B cell (primary cell): Measurements from ENCODE around the gene GPR158. TPM values are rescaled to one million over a fixed set of nuclear protein-coding genes. Genes with fewer than 3 reads are reported as not detected.

Experiments
- ATAC-seq: fragments of 200-7000 bp; cut with Tn5 transposase; one replicate; pipeline ENCODE4 v1.10.0; 2021; ENCODE audit warnings: low read depth, mild to moderate bottlenecking, moderate number of reproducible peaks, moderate library complexity
- CTCF ChIA-PET: fragments of 350-600 bp; sonication (Branson Sonifier 250); formaldehyde crosslinking; loops from one replicate; lab custom pipeline; 2021; ENCODE audit warnings: antibody characterized with exemption, inconsistent platforms; lab: Charles Lee
- POLR2A ChIA-PET: fragments of 350-600 bp; sonication (Branson Sonifier 250); formaldehyde crosslinking; loops from one replicate; lab custom pipeline; 2021; ENCODE audit warnings: antibody characterized with exemption; lab: Charles Lee
- DNase-seq: peaks from one replicate; pipeline ENCODE4 v3.0.0; 2013
- H2AFZ ChIP-seq: 2 replicates; pipeline ENCODE4 v1.6.1; 2012; ENCODE audit warnings: mild to moderate bottlenecking, low read depth, low read length; ENCODE audit not compliant: insufficient read depth, poor library complexity, severe bottlenecking
- H3K27ac ChIP-seq, 2 donors: 1 replicate in 1 of 2; 2 replicates in 1 of 2; pipeline ENCODE4 v1.5.1; 2012 to 2013; ENCODE audit warnings: low read length in 2 of 2, mild to moderate bottlenecking in 2 of 2, moderate library complexity in 1 of 2
- H3K27me3 ChIP-seq, 4 experiments: fragments of 200-600 bp in 1 of 4; sonication (generic) in 1 of 4; replicated peaks in 1 of 4; 1 replicate in 2 of 4; 2 replicates in 2 of 4; pipeline versions ENCODE4 v1.6.1 to v1.7.0; 2013 to 2016; ENCODE audit warnings: low read length in 3 of 4, mild to moderate bottlenecking in 2 of 4, mixed read lengths in 1 of 4, moderate library complexity in 1 of 4; ENCODE audit not compliant: insufficient read depth in 4 of 4, control insufficient read depth in 3 of 4; ENCODE audit errors: control extremely low read depth in 1 of 4
- H3K36me3 ChIP-seq, 2 experiments: replicated peaks in 1 of 2; 1 replicate in 1 of 2; 2 replicates in 1 of 2; pipeline versions ENCODE4 v1.6.1 to v1.7.1; 2013; ENCODE audit warnings: low read length in 1 of 2; ENCODE audit not compliant: insufficient read depth in 2 of 2, control insufficient read depth in 1 of 2; ENCODE audit errors: control extremely low read depth in 1 of 2, extremely low read depth in 1 of 2
- H3K4me1 ChIP-seq, 2 donors: fragments of 200-600 bp in 1 of 2; sonication (generic) in 1 of 2; 1 replicate in 1 of 2; 2 replicates in 1 of 2; pipeline versions ENCODE4 v1.5.1 to v1.6.1; 2013 to 2017; ENCODE audit warnings: low read length in 2 of 2; ENCODE audit not compliant: control insufficient read depth in 2 of 2, insufficient read depth in 2 of 2
- H3K4me2 ChIP-seq: replicated peaks from 2 replicates; pipeline ENCODE3; 2012; ENCODE audit warnings: mild to moderate bottlenecking, low read depth, low read length; ENCODE audit not compliant: poor library complexity, severe bottlenecking
- H3K4me3 ChIP-seq, 5 experiments: fragments of 200-600 bp in 1 of 5; sonication (generic) in 1 of 5; 1 replicate in 3 of 5; 2 replicates in 2 of 5; pipeline versions ENCODE4 v1.5.1 to v1.7.0; 2011 to 2016; ENCODE audit warnings: low read length in 4 of 5, mild to moderate bottlenecking in 4 of 5, low read depth in 2 of 5, control low read depth in 1 of 5, moderate library complexity in 1 of 5; ENCODE audit not compliant: insufficient read depth in 1 of 5; ENCODE audit errors: control extremely low read depth in 1 of 5, extremely low read depth in 1 of 5
- H3K79me2 ChIP-seq: fragments of 200-600 bp; sonication (generic); one replicate; pipeline ENCODE4 v1.6.0; 2016; ENCODE audit warnings: low read length; ENCODE audit not compliant: control insufficient read depth, insufficient read depth
- H3K9ac ChIP-seq: fragments of 200-600 bp; sonication (generic); 2 replicates; pipeline ENCODE4 v1.6.1; 2017; ENCODE audit warnings: mild to moderate bottlenecking, low read length, moderate library complexity
- H3K9me3 ChIP-seq, 3 donors: one replicate each; pipeline versions ENCODE4 v1.6.1 to v1.7.1; 2013; ENCODE audit warnings: low read length in 2 of 3; ENCODE audit not compliant: control insufficient read depth in 2 of 3, insufficient read depth in 1 of 3; ENCODE audit errors: control extremely low read depth in 1 of 3
- H4K20me1 ChIP-seq: 2 replicates; pipeline ENCODE4 v1.6.0; 2012; ENCODE audit warnings: mild to moderate bottlenecking, low read length; ENCODE audit not compliant: insufficient read depth, control insufficient read depth, poor library complexity, severe bottlenecking
- H3K27ac Mint-ChIP-seq: one replicate; pipeline ENCODE4 v1.8.0; 2021; ENCODE audit warnings: mixed read lengths
- H3K27me3 Mint-ChIP-seq: one replicate; pipeline ENCODE4 v1.8.0; 2021; ENCODE audit warnings: mixed read lengths
- H3K4me1 Mint-ChIP-seq: one replicate; pipeline ENCODE4 v1.8.0; 2021; ENCODE audit warnings: mixed read lengths
- H3K4me3 Mint-ChIP-seq: one replicate; pipeline ENCODE4 v1.8.0; 2021; ENCODE audit warnings: mixed read lengths
- H3K9me3 Mint-ChIP-seq: one replicate; pipeline ENCODE4 v1.8.0; 2022; ENCODE audit warnings: mixed read lengths; ENCODE audit not compliant: insufficient read depth
- EZH2 ChIP-seq: IDR thresholded peaks from 2 replicates; pipeline ENCODE4 v1.6.1; 2012; ENCODE audit warnings: borderline replicate concordance, low read depth, mild to moderate bottlenecking, moderate library complexity, low read length; ENCODE audit not compliant: insufficient read depth, poor library complexity, severe bottlenecking
- whole genome bisulfite sequencing: methylation state at CpG from one replicate; pipeline ENCODE4 v1.1.5; 2013; ENCODE audit warnings: missing lambda C conversion rate; ENCODE audit not compliant: insufficient coverage; 5-methylcytosine and 5-hydroxymethylcytosine counted together
- intact Hi-C: fragments of 100-400 bp; cut with micrococcal nuclease; formaldehyde crosslinking; loops from one replicate; pipeline ENCODE4 v1.10.0; 2022
- polyA plus RNA-seq: library from polyadenylated mRNA; depleted of rRNA; stranded (reverse); fragments of >200 nt; gene quantifications from 2 replicates; pipeline ENCODE4 v1.2.3, GENCODE V29; 2012
- total RNA-seq, 2 donors: library from RNA; stranded (reverse); fragments of 120-200 nt in 1 of 2; gene quantifications; 1 replicate in 1 of 2; 2 replicates in 1 of 2; pipeline versions ENCODE4 v1.2.3 to v1.2.4, GENCODE V29; 2013 to 2022
- TF ChIP-seq, protein P1 (sequence below): fragments of 200-600 bp; IDR thresholded peaks from one replicate; pipeline ENCODE4 v1.8.0; 2022; ENCODE audit warnings: antibody characterized with exemption, mild to moderate bottlenecking

Gene GPR158
- total and polyA plus RNA-seq, 2 donors (not counting 1 experiment from before 2014, with no cell fraction given) = not detected

DNA sequence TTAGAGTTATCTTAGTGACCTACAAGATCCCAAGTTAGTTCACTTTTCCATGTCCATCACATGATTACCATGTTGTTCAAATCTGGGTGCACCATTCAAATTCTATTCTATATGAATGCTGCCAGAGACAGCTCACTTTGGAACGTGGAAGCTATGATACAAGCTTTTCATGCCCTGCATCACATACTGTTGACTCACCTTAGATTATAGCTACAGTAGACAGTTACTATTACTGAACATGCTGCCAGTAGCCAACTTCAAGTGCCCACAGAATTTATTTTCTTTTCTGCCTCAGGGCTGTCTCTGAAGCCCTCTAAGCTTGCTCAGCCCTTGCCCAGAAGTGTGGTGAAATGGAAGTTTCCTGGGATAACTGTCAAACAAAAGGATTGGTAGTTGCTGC is 231.1 kb downstream of the GPR158 start:
- Histone ChIP-seq H3K27me3 (no peaks in the 10 kb centered on the region), H3K4me3 (no peak overlapping the region), H3K9me3 (no peaks in the 10 kb centered on the region), H2AFZ (no peak overlapping the region), H3K9ac (no peak overlapping the region), H3K27ac (no peak overlapping the region), H3K4me2 (no peak overlapping the region), H3K4me1 (no peaks in the 10 kb centered on the region), H3K36me3 (no peaks in the 10 kb centered on the region), H4K20me1 (no peaks in the 10 kb centered on the region), H3K79me2 (no peaks in the 10 kb centered on the region)
- intact Hi-C loops = no loop called here
- CTCF ChIA-PET = no interaction called here
- peaks cover 3% of the 10 kb centered on the region for H3K9me3 Mint-ChIP-seq
- ATAC-seq = no peak
- no peak for DNase-seq
- H3K4me3 Mint-ChIP-seq = no peak overlapping the region
- POLR2A ChIA-PET = no interaction called here
- H3K27ac Mint-ChIP-seq = no peak overlapping the region
- no peaks in the 10 kb centered on the region for H3K27me3 Mint-ChIP-seq
- WGBS = 60% methylated on average over 1 of the region's 1 CpG
- H3K4me1 Mint-ChIP-seq = no peaks in the 10 kb centered on the region
- TF ChIP-seq, protein P1, sequence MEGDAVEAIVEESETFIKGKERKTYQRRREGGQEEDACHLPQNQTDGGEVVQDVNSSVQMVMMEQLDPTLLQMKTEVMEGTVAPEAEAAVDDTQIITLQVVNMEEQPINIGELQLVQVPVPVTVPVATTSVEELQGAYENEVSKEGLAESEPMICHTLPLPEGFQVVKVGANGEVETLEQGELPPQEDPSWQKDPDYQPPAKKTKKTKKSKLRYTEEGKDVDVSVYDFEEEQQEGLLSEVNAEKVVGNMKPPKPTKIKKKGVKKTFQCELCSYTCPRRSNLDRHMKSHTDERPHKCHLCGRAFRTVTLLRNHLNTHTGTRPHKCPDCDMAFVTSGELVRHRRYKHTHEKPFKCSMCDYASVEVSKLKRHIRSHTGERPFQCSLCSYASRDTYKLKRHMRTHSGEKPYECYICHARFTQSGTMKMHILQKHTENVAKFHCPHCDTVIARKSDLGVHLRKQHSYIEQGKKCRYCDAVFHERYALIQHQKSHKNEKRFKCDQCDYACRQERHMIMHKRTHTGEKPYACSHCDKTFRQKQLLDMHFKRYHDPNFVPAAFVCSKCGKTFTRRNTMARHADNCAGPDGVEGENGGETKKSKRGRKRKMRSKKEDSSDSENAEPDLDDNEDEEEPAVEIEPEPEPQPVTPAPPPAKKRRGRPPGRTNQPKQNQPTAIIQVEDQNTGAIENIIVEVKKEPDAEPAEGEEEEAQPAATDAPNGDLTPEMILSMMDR = no peak
- no peak for TF ChIP-seq EZH2

DNA sequence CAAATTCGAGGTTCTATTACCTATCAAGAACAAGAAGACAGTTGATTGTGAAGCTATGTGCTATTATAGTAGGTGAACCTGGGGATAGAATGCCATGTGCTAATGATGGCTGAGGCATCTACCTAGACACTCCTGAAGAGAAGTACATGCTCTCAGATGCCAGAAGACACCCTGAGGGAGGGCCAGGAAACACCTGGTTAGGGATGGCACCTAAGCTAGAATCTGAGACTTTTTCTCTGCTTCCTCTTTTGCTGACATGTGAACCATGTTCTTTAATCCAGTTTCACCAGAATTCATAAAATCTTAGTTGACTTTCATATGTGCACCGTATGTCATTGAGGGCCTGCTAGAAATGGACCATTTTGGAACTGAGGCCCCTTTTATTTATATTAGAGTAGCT is 242.8 kb downstream of the GPR158 start:
- WGBS = no CpG with 5 or more reads among the region's 2 CpGs
- no peak overlapping the region for H3K9ac ChIP-seq

More for the DNA sequence above, 242.8 kb downstream of the GPR158 start:
- Histone ChIP-seq H3K4me2 (no peak overlapping the region), H3K9me3 (no peaks in the 10 kb centered on the region), H2AFZ (no peak overlapping the region), H3K79me2 (no peaks in the 10 kb centered on the region), H3K27me3 (no peaks in the 10 kb centered on the region), H3K27ac (no peak overlapping the region), H3K36me3 (no peaks in the 10 kb centered on the region), H4K20me1 (no peaks in the 10 kb centered on the region), H3K4me1 (no peaks in the 10 kb centered on the region), H3K4me3 (no peak overlapping the region)
- Mint-ChIP-seq H3K4me1 (no peaks in the 10 kb centered on the region), H3K27ac (no peak overlapping the region), H3K27me3 (no peaks in the 10 kb centered on the region), H3K4me3 (no peak overlapping the region), H3K9me3 (no peaks in the 10 kb centered on the region)
- no peak for TF ChIP-seq EZH2
- TF ChIP-seq, protein P1 = no peak
- ChIA-PET POLR2A (no interaction called here), CTCF (no interaction called here)
- no peak for DNase-seq
- ATAC-seq = no peak
- intact Hi-C loops = no loop called here
